AG09319 (cell line): Measurements from ENCODE around the gene GRPEL2.

Experiments
- DNase-seq: peaks from one replicate; pipeline ENCODE4 v3.0.0-alpha.2; 2010; ENCODE audit warnings: low read depth; ENCODE audit errors: extremely low read depth
- CTCF ChIP-seq: IDR thresholded peaks from 2 replicates; pipeline ENCODE4 v1.5.1; 2011; ENCODE audit warnings: low read depth, mild to moderate bottlenecking, inconsistent platforms, low read length, moderate library complexity

GRPEL2 gene

DNA sequence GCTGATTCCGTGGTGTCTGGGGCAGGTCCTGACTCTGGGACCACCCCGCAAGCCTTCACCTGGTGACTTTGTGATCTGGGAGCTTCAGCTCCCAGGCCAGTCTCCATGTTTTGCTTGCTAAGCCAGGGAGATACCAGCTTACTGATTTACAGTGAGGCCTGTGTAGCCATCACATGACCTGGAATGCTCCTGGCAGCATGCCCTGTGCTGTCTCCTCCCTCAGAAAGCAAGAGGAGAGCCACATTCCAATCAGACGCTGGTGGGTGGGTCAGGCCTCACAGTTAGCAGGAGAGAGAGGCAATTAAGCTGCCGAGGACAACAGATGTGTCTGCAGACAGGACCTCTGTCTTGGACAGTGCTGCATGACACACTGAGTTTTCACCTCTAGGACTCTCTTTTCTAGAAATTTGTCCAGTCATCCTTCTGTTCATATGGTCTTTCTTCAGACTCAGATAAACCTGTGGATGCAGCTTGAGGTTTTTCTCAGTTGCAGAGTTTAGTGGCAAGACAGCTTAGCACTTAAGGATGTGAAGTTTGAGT, 24.4 kb upstream of the GRPEL2 start:
- peak; percentile 86 for DNase-seq
- no peak for TF ChIP-seq CTCF

- DNase-seq, result no peak
- no peak for TF ChIP-seq CTCF
Observed at GRCh38 chr5:149322518-149322917, 22.8 kb upstream of the GRPEL2 start.

GRCh38 chr5:149323210-149323609, 22.1 kb upstream of the GRPEL2 start:
- TF ChIP-seq CTCF, result no peak
- no peak for DNase-seq

DNA sequence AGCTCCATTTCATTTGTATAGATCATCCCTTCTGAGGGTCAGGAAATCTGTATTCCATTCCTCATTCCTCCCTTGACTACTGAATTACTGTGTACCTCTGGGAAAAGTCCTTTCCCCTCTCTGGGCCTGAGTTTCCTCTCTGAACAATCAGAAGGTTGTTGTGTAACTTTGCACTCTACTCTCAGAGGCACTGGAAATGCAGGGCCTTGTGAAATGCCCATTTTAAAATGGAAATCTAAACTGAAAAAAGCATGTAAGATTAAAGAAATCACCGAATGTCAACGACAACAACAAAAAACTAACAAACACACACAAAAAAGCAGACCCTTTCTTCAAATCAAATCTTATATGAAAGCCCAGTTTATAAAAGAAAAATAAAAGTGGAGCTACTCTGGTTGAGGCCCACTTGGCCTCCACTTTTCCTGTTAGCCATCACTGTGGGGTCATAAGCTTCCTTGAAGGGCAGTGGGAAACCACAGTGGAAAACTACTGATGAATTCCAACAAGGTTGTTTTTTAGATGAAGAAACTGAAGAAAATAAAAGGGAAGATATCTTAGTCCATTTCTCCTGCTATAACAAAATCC, 21.6 kb upstream of the GRPEL2 start:
- TF ChIP-seq CTCF, result no peak
- no peak for DNase-seq

DNA sequence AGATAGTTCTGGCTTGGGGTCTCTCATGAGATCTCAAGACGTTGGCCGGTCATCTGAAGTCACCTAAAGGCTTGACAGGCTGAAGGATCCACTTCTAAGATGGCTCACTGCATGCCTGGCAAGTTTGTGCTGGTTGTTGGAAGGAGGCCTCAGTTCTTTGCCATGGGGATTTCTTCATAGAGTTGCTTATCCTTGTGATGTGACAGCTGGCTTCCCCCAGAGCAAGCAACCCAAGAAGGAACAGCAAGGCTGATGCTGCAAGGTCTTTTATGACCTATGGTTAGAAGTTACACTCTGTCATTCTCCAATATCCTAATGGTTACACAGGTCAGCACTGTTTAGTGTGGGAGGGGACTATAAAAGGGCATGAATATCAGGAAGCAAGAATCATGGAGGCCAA, 20.7 kb upstream of the GRPEL2 start:
- no peak for DNase-seq

DNA sequence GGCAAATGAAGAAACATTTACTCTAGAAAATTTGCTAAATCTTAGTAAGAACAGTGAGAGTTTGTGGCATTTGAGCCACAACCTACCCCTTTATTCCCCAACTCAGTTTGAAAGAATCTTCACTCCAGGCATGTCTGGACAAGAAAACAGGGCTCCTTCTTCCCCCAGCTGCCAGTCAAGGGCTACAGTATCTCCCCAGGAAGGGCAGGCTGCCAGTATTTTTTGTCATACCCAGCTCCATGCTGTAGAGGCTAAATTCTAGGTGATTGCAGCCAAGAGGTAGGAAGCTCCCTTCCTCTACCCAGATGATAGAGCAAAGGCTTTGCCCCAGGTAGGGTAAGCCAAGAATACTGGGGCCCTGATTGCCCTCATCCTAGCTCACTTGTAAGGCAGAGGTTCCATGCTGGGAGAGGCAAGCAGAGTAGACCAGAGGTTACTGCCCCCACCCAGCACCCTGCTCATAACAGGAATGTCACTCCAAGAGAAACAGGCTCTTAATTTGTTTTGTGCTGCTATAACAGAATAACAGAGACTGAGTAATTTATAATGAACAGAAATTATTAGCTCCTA, 20.0 kb upstream of the GRPEL2 start:
- no peak for TF ChIP-seq CTCF
- DNase-seq, result no peak

More for the DNA sequence above, 20.7 kb upstream of the GRPEL2 start:
- TF ChIP-seq CTCF, result no peak

DNA sequence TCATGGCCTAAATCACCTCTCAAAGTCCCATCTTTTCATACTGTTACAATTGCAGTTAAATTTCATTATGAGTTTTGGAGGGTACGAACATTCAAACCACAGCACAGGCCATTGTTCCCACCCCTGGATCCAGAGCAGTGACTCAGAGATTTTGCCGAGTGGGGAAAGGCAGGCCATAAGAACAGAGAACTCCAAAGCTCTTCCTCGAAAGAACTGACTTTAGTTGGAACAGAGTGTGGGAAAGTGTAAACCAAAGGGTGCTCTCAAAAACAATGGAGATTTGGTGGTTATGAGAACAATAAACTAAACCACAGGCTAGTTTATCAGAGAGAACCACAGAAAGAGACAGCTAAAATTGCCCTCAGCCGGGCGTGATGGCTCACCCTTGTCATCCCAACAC, 19.4 kb upstream of the GRPEL2 start:
- DNase-seq, result no peak

More for the DNA sequence above, 19.4 kb upstream of the GRPEL2 start:
- no peak for TF ChIP-seq CTCF
